ENCODE measurements around the gene SPP2. TPM values are rescaled to one million over a fixed set of nuclear protein-coding genes. Genes with fewer than 3 reads are reported as not detected.

Gene SPP2
- total RNA-seq, 4 donors from 2014 or later = not detected

GRCh38 chr2:234096164-234096563, 45.7 kb downstream of the SPP2 start:
- H3K9me3 ChIP-seq = no peaks in the 10 kb centered on the region
- H3K27me3 ChIP-seq = no peaks in the 10 kb centered on the region
- no peak for TF ChIP-seq POLR2AphosphoS5 (IDR thresholded peaks at IDR 0.05)
- TF ChIP-seq CTCF (IDR thresholded peaks at IDR 0.05) = no peak
- no peak for TF ChIP-seq EP300 (IDR thresholded peaks at IDR 0.05)
- no peak for TF ChIP-seq POLR2A (IDR thresholded peaks at IDR 0.05)
- ATAC-seq = no peak
- WGBS, 2 donors (ENCODE audit: low coverage in 1 of 2) = 92 to 93% methylated on average over 25 to 41 of the region's 52 CpGs
- no peak overlapping the region for H3K4me3 ChIP-seq
- H3K27ac ChIP-seq = no peak overlapping the region
- peaks cover 0 to 8% (median 0%) of the 10 kb centered on the region in 3 donors for H3K4me1 ChIP-seq
- no peaks in the 10 kb centered on the region for H3K36me3 ChIP-seq

- WGBS, 2 donors (ENCODE audit: low coverage in 1 of 2) = 40 to 46% methylated on average over 6 of the region's 6 CpGs
- H3K36me3 ChIP-seq = no peaks in the 10 kb centered on the region
- no peak for ATAC-seq
- H3K27me3 ChIP-seq = no peaks in the 10 kb centered on the region
- no peak overlapping the region for H3K27ac ChIP-seq
- H3K4me1 ChIP-seq = no peaks in the 10 kb centered on the region
- H3K4me3 ChIP-seq = no peak overlapping the region
- no peaks in the 10 kb centered on the region for H3K9me3 ChIP-seq
- TF ChIP-seq POLR2AphosphoS5 (IDR thresholded peaks at IDR 0.05) (no peak), POLR2A (IDR thresholded peaks at IDR 0.05) (no peak), CTCF (IDR thresholded peaks at IDR 0.05) (no peak), EP300 (IDR thresholded peaks at IDR 0.05) (no peak)
Measured at GRCh38 chr2:234098681-234099080, 48.2 kb downstream of the SPP2 start.

GRCh38 chr2:234099266-234099665, 48.8 kb downstream of the SPP2 start:
- Histone ChIP-seq H3K27ac (no peak overlapping the region), H3K36me3 (no peaks in the 10 kb centered on the region), H3K9me3 (no peaks in the 10 kb centered on the region), H3K4me1 (no peaks in the 10 kb centered on the region), H3K27me3 (no peaks in the 10 kb centered on the region), H3K4me3 (no peak overlapping the region)
- TF ChIP-seq POLR2AphosphoS5 (IDR thresholded peaks at IDR 0.05) = no peak
- no peak for TF ChIP-seq CTCF (IDR thresholded peaks at IDR 0.05)
- no peak for TF ChIP-seq EP300 (IDR thresholded peaks at IDR 0.05)
- TF ChIP-seq POLR2A (IDR thresholded peaks at IDR 0.05) = no peak
- WGBS, 2 donors (ENCODE audit: low coverage in 1 of 2) = 36 to 60% methylated on average over 3 to 4 of the region's 4 CpGs
- no peak for ATAC-seq

DNA sequence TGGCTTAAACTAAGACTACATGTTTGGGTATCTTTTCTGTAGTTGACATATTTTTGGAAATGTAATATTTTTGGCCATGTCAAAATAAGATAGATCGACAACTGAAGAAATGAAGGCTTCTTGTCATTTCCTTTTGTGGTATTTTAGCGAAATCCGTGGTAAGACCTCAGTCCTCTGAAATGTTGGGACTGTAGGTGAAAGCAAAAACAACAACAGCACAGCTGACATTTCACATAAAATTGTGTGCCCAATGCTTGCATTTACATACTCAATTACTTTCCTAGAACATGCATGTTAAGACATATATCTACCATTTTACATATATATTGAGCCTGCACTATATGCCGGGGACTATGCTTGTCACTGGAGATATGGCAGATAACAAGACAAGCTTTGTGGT, 50.2 kb downstream of the SPP2 start:
- no peak overlapping the region for H3K27ac ChIP-seq
- H3K9me3 ChIP-seq = no peaks in the 10 kb centered on the region
- no peaks in the 10 kb centered on the region for H3K4me1 ChIP-seq
- ATAC-seq = no peak
- TF ChIP-seq POLR2AphosphoS5 (IDR thresholded peaks at IDR 0.05) (no peak), CTCF (IDR thresholded peaks at IDR 0.05) (no peak), POLR2A (IDR thresholded peaks at IDR 0.05) (no peak), EP300 (IDR thresholded peaks at IDR 0.05) (no peak)
- H3K4me3 ChIP-seq = no peak overlapping the region
- no peaks in the 10 kb centered on the region for H3K36me3 ChIP-seq
- no peaks in the 10 kb centered on the region for H3K27me3 ChIP-seq
- WGBS, 2 donors (ENCODE audit: low coverage in 1 of 2) = 77 to 80% methylated on average over 4 of the region's 4 CpGs

GRCh38 chr2:234102112-234102511, 51.6 kb downstream of the SPP2 start:
- Histone ChIP-seq H3K9me3 (no peaks in the 10 kb centered on the region), H3K4me3 (no peak overlapping the region), H3K36me3 (no peaks in the 10 kb centered on the region), H3K27ac (no peak overlapping the region), H3K27me3 (no peaks in the 10 kb centered on the region), H3K4me1 (no peaks in the 10 kb centered on the region)
- TF ChIP-seq EP300 (IDR thresholded peaks at IDR 0.05) (no peak), POLR2A (IDR thresholded peaks at IDR 0.05) (no peak), POLR2AphosphoS5 (IDR thresholded peaks at IDR 0.05) (no peak), CTCF (IDR thresholded peaks at IDR 0.05) (no peak)
- no peak for ATAC-seq
- 60 to 64% methylated on average over 3 of the region's 3 CpGs for WGBS, 2 donors (ENCODE audit: low coverage in 1 of 2)
